Inflammatory macrophage treated with lipopolysaccharide for 4 hours (primary cell): ENCODE results near the gene STAG1.
A peak's percentile ranks its signal among the peaks of the same experiment; 100 is the strongest.
"Not testable (repeated sequence)": the region's sequence is repeated elsewhere in the genome, so short reads cannot be mapped to it uniquely, and the experiment has no call there.

ENCODE experiments used
- DNase-seq: peaks from one replicate; pipeline ENCODE4 v3.0.0-alpha.2; 2020

Gene STAG1

DNA sequence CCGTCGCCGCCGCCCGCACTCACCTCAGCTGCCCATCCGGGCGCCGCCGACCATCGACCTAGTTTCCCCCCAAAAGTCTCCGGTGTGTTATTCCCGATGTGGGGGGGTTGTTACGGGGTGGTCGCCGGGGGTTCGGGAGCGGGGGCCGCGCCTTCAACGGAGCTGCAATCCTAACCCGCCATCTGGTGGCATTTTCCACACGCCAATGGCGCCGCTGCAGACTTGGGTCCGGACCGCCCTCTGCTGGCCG lies at the start of gene STAG1:
STAG1 (minus strand) TSS at position 207 of the 250 bp plus-strand sequence. CDS start 121,480 bp downstream, outside the sequence.
- no peak for DNase-seq

DNA sequence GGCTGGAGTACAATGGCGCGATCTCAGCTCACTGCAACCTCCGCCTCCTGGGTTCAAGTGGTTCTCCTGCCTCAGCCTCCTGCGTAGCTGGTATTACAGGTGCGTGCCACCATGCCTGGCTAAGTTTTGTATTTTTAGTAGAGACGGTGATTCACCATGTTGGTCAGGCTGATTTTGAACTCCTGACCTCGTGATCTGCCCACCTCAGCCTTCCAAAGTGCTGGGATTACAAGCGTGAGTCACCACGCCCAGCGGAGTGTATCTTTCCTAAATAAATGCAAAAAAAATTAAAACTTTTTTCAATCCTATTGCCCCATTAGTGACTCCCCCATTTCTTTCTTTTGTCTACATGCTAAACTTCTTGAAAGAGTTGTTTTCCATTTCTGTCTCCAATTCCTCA lies 49.0 kb upstream of the STAG1 start:
- not testable (repeated sequence) for DNase-seq

DNA sequence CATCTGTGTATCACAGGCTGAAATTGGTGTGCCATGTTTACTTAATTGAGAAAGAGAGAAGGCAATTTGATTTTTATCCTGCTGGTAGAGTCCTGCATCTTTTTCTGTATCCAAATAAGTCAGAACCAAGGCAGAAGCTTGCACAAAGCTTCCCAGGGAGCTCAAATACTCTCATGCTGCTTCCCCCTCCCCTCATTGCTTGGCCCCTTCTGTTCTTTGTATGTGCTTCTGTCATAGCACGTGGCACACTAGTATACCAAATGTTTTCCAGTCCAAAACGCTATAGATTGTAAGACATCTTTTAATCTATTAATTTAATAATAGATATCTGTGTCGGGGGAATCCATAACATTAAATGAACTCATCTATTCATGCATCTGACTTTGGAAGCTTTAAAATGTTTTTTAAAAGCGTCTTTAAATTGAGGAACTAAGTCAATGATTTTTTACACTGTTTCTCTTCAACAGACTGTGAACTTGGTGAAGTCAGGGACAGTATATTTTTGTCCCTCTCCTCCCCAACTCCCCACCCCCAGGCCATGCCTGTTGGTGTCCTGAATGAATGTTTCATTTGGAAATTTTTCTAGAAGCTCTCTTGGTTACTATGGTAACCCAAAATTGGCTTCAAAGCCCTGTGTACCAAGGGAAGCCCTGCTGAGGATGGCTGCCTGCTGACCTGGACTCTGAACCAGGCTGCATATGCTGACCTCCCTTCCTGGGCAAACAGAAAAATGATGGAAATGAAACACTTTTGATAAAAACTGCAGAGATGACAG lies 40.6 kb upstream of the STAG1 start:
- DNase-seq: no peak

DNA sequence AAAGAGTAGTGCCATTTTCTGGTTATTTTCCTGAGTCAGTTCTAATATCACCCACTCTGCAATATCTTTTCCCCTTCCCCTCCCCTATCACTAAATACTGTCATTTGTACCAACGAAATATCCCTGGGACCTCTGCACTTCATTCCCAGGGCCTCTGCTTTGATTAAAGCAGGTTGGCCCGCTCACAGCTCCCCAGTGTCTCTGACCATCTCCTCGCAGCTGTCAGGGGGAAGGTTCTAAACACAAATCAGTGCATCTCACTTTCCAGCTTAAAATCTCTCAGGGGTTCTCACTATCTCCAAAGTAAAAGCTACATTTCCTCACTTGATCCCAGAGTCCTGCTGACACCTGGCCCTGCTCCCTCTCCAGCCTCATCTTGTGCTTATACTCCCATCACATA lies 38.6 kb upstream of the STAG1 start:
- no peak for DNase-seq

DNA sequence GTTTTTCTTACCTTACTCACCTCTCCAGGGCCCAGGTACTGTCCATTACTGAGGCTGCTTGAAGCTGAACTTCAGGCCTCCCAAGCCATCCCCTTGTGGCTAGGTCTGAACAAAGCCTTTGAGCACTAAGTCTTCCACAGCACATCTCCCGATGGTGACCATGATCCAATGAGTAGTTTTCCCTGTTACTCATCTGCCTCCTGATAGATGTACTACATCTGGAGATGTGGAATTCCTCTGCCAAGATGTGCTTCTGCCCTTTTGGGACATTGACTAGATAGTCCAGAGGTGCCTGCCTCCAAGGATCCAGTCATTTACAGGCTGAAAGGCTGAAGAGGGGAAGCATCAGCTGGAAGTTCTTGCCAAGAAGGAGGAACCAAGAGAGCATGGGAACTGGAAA lies 37.8 kb upstream of the STAG1 start:
- no peak for DNase-seq

DNA sequence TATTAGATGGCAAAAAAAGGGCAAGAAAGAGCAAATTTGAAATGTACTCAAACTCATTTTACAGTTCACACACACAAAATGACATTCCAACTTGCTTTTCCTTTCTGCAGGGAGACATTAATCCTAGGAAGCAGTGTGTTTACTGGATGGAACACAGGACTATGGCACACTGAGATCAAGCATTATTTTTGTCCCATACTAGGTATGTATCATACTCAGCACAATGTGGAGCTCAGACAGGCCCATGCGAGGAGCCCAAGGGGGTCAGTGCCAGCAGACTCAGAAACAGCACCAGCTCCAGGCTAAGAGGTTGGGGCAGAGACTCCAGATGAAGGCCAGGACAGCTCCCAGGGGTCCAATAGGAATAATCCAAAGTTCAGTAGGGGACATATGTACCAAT lies 36.0 kb upstream of the STAG1 start:
- DNase-seq: no peak

DNA sequence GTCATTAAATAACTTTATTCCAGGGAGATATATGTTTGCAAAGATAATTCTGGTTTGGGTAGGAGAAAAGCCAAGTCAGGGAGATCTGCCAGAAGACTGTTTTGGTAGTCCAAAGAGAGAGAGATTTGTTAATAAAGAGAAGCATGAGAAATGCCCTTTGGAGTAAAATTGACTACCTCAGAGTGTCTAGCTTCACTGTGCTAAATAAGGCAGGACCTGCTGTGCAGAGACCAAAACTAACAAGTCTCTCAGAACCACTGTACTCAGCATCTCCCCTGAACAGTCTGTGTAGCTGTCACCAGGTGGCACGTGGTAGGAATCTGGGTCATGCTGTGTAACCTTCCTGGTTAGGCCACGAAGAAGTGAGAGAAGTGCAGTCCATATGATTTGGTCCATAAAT lies 35.2 kb upstream of the STAG1 start:
- peak; percentile 37 for DNase-seq

DNA sequence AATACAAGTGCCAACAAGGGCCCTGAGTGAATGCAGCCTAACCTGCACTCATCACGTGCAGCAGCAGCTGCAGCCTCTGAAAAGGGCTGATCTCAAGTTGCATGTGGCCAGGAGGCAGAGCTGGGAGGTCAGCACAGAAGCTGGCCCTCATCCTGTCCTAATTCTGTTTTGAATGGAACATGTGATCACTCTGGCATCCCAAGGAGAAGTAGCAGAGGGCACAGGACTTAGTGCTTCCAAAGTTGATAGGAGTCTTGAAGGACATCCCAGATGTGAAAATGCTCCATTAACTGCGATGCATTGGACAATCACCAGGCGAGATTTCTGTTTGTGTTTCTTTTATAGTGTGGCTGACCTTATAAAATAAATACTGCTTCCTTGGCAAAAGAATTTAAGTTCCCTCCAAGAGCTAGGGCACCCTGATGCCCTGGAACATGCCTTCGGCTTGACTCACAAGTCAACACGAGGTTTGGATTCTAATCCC lies 31.6 kb upstream of the STAG1 start:
- no peak for DNase-seq

DNA sequence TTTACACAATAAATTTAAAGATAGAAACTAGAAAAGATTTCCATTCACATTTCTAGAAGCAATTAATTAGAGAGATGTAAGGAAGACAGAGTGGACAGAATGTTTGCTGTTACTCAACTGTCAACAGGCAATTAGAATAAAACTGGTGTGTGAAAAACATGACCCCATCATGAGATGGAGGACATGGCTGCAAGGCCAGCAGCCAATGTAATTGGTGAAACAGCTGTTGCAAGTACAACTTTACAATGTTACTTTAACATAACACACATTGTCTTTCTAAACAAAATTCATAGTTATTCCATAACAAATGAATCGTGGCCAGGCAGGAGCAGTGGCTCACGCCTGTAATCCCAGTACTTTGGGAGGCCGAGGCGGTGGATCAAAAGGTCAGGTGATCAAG lies 28.6 kb upstream of the STAG1 start:
- no peak for DNase-seq

DNA sequence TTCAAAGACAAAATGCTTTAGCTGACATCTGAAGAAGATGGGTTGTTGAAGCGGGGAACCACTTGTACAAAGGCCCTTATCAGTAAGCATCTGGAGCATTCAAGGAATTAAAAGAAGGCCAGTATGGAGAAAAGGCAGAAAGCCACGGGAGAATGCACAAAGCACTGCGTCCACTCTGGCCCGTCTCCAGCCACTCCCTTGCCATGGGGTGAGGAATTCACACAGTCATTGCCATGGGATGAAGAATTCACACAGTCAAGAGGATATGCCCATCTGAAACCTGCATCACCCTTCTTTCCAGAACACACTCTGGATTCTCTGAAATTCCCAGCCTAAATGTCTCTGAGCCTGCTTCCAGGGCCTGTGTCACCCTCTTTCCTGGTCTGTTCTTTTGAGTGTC lies 26.7 kb upstream of the STAG1 start:
- DNase-seq: no peak

DNA sequence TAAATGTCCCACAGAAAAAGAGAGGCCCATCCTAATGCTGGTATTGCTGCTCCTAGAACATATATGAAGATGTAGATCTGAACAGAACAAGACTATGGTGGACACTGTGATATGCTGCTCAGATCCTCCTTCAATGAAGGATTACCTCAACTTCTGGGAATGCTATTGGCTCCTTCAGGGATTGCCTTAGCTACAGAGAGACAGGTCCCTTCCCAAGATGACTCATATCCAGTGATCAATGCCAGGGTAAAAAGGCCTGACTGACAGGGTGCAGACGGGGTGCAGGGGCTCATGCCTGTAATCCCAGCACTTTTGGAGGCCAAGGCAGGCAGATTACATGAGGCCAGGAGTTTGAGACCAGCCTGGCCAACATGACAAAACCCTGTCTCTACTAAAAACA lies 20.5 kb upstream of the STAG1 start:
- DNase-seq: no peak

DNA sequence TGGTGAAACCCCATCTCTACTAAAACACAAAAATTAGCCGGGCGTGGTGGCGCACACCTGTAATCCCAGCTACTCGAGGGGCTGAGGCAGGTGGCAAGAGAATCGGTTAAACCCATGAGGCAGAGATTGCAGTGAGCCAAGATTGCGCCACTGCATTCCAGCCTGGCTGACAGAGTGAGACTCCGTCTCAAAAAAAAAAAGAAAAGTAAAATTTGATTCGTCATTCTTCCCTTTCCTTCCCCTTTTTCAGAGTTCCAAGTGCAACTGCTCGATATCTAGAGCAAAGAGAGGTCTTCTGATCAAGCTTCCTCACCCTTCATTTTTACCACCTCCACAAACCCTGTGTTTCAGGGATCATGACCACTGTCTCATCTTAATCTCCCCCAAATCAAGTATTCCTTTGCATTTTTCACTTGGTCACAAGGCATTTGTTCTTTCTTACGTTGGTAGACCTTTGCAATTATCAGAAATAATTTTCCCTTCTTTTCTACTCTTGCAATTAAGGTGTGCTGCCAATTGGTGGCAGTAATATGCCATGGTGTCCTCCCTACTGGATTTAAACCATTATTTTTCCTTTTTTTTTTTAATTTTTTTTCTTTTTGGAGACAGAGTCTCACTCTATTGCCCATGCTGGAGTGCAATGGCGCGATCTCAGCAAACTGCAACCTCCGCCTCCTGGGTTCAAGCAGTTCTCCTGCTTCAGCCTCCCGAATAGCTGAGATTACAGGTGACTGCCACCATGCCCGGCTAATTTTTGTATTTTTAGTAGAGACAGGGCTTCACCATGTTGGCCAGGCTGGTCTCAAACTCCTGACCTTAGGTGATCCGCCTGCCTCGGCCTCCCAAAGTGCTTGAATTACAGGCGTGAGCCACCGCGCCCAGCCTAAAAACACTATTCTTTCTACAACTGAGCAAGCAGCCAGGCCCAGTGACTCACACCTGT lies 6.3 kb upstream of the STAG1 start:
- DNase-seq: peak; percentile 85

DNA sequence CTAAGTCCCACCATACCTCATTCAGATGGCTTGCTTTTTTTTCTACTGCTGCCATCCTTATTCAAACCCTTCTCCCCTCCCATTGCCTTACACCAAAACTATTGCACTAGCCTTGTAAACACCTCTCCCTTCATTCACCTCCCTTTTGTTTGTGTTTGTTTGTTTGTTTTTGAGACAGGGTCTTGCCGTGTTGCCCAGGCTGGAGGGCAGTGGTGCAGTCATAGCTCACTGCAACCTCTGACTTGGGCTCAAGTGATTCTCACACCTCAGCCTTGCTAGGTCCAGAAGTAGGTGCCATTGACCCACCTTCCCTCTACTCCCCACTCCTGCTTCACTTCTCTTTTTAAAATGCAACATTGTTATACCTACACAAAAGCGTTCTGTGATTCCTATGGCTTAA lies 3.0 kb upstream of the STAG1 start:
- DNase-seq: no peak

DNA sequence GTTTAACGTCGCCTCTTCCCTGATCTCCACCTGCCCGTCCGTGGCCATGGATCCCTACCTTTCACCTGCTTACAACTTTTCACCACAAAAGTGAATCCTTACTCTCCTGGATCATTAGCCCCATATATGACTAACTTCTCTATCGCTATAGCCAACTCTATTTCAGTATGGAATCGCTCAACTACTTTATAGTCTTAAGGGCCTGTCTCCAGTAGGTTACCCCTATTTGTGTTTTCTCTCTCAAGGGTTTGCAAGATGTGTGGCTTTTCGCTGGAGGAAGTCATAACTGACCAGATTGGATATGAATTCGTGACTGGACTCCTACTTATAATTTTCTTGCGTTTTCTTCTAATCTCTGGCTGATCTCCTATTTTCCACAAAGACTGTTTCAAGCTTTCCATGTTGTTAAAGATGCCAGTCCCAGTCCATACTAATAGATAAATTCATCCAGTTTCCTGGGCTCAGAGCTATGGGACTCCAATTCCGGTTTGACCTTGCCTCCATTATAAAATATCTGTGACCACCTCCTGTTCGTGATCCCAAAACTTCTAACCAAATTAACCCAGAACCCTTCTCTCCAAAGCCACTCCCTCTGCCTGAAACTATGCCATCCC lies 1.3 kb upstream of the STAG1 start:
- DNase-seq: no peak

DNA sequence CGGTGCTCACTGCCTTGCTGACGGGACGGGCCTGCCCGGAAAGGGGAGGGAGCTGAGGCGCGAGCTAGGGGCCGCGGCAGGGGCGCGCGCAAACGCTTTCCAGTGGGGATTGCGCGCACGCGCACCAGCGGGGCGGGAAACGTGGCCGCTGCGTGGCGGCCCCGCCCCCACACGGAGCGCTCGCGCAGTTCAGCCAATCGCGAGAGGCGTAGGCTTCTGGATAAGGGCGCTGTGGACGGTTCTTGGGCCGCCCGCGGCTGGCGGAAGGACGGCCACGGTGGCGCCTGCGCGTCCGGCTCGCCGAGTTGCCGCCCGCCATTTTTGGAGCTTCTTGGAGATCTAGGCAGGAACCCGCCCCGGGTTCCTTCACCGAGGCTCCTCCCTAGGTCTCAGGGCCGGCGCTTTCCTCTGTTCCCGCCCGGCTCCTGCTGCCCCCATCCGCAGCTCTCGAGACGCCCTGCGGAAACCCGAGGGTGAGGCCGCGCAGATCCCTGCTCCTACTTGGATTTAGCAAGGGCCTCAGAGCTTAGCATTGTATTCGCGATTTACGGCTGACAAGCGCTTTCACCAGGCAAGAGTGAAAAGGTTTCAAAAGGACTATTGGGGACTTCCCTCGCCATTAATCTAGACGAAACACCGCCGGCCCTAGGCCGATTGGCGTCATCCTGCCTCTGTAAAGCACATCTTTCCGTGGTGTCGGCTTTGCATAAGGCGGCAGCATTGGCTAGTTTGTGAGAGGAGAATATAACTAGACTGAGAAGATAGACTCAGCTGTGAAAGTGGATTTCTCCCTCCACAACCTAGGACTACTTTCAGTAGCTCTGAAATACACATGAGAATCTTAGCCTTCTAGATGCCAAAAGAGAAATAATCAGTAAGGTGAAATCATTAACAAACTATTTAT lies 496 bp upstream of the STAG1 start:
- peak; percentile 99 for DNase-seq

DNA sequence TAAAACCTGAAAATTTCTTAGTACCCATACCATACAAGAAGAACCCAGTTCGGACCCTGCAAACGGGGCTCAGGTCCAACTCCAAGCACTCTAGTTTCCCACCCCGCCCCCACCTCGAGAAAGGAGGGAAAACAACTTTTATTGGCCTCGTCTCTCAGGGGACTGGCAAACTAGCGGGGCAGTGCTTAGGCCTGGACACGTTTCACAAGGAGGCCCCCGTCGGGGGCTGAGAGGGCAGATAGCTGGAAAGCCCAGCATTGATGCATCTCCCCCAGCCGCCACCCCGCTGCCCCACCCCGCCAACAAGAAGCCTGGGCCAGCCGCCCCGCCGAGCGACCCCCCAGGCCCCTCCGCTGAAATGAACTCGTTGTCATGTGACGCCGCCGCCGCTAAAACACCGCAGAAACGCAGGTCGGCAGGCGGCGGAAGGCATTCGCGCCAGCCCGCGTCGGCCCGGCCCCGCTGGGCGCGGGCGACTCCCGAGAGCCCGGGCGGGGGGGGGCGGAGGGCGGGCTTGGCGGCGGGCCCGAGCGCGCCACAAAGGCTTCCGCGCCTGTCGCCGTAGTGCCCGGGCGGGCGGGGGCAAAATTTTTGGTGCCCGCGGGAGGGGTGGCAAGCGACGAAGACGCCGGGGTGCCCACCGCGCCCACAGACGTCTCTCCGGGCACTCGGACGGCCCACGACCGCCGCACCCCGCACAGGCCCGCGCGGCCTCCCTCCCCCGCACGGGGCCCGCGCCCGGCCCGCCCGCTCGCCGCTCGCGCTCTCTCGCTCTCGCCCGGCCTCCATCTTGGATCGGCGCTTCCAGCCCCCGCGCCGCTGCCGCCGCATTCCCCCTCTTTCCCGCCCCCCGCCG lies 634 bp downstream of the STAG1 start:
- DNase-seq: peak; percentile 52

DNA sequence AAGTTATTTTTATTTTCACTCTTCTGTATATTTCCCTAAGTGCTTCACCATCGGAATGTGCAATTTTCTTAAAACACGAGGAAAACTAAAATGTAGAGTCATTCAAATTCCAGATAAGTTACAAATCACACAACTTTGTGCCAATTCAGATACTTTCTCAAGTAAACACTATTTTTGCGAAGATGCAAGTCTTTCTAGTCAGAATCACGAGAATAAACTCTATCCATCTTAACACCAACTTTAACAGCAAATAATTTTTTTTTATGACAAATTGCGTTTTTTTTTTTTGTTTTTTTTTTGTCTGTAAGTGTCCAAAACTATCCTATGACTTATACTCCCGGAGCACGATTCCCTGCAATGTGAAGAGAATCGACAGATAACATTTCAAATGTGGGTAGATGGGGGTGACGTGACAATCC lies 1.3 kb downstream of the STAG1 start:
- no peak for DNase-seq

DNA sequence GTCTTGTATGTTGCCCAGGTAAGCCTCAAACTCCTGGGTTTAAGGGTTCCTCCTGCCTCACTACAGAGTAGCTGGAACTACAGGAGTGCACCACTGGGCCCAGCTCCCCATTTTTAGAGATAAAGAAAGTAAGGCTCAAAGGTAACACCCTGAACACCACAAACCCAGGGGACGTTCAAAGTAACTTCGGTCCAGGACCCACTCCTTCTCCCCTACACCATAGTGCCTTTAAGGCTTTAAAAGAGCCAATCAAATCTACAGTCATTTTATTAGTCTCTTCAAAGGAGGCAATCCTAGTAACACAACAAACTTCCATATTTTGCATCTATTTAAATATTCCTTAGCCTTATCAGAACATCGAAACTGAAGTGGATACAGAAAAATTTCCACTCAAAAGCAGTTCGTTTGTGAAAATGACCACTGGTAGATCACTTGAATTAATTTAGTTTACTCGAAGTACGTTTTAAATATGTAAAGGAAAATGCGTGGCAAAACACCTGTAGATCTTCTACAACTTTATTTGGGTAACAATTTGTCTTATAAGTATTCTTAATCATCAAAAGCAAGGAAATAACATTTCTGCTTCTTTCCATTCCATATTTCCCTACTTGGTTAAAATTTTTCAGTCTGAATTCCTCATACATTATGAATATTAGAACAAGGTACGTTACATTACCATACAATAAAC lies 1.8 kb downstream of the STAG1 start:
- DNase-seq: no peak

DNA sequence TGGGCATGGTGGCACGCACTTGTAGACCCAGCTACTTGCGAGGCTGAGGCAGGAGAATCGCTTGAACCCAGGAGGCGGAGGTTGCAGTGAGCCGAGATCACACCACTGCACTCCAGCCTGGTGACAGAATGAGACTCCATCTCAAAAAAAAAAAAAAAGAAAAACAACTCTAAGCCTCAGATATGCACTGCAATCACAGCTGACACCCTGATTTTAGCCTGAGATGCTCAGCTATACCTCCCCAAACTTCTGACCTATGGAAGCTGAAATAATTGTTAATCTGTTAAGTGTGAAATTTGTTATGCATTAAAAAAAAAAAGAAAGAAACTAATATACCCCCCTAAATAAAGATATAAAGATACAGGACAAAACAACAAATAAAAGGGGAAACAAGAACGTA lies 2.6 kb downstream of the STAG1 start:
- not testable (repeated sequence) for DNase-seq

DNA sequence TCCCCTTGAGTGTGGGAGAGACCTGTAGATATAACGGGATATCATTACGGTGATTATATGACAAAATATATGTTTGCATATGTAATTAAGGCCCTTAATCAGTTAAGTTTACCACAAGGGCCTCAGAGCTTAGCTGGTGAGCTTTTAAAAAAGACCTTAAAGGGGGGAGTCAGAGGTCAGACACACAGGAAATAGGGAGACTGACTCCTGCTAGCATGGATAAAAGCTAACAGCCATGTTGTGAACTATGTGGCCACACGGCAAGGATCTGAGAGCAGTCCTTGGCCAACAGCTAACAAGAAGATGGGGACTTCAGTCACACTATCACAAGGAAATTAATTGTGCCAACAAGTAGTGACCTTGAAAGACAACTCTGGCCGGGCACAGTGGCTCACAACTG lies 3.1 kb downstream of the STAG1 start:
- DNase-seq: no peak

DNA sequence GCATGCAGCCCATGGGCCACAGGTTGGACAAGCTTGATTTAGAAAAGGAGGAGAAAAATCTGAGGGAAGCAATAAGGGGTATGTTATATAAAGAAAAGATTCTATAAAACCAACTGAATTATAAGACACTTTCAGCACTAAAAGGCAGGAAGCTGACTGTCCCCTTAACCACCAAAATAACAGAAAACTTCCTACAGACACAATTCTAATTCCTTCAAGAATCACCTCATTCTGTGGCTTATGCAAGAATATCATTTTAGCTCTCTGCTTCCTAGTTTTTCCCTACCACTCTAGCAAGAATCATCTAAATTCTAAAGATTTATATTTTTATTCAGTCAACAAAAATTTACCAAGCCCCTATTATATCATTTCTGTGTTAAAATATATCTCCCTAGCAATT lies 6.3 kb downstream of the STAG1 start:
- DNase-seq: no peak
